Activated CD8-positive, alpha-beta memory T cell treated with anti-CD3 and anti-CD28 coated beads, Interleukin-2, amount 50 U/mL, for 1 hour (primary cell): ENCODE data around the gene SLC13A2.

ENCODE experiments used
- DNase-seq: peaks from one replicate; pipeline ENCODE4 v3.0.0-alpha.2; 2020; ENCODE audit errors: extremely low read depth

SLC13A2 gene

GRCh38 chr17:28492352-28493310 lies 19.2 kb downstream of the SLC13A2 start:
- DNase-seq = no peak

- no peak for DNase-seq
Measured at GRCh38 chr17:28493460-28493859, 20.0 kb downstream of the SLC13A2 start.

GRCh38 chr17:28494445-28495188 lies 21.2 kb downstream of the SLC13A2 start:
- DNase-seq = peak; percentile 24

- DNase-seq = no peak
Measured at GRCh38 chr17:28495635-28496034, 22.2 kb downstream of the SLC13A2 start.

- DNase-seq = no peak
Measured at GRCh38 chr17:28497931-28498330, 24.5 kb downstream of the SLC13A2 start.

- no peak for DNase-seq
Measured at GRCh38 chr17:28498652-28499363, 25.4 kb downstream of the SLC13A2 start.

GRCh38 chr17:28499364-28499664 lies 25.9 kb downstream of the SLC13A2 start:
- no peak for DNase-seq

- no peak for DNase-seq
Measured at GRCh38 chr17:28499684-28500357, 26.4 kb downstream of the SLC13A2 start.

- DNase-seq = no peak
Measured at GRCh38 chr17:28500712-28501379, 27.4 kb downstream of the SLC13A2 start.

GRCh38 chr17:28501421-28502284 lies 28.2 kb downstream of the SLC13A2 start:
- DNase-seq = no peak

GRCh38 chr17:28503420-28503819 lies 30.0 kb downstream of the SLC13A2 start:
- no peak for DNase-seq

- DNase-seq = no peak
Measured at GRCh38 chr17:28505986-28506665, 32.7 kb downstream of the SLC13A2 start, which contains the start of gene FOXN1. Gene FOXN1, plus strand, starts transcription at chr17:28506348. Its CDS starts 17,622 bp downstream, at chr17:28523970.

GRCh38 chr17:28506763-28507487 lies 33.5 kb downstream of the SLC13A2 start:
- no peak for DNase-seq

GRCh38 chr17:28507567-28508203 lies 34.2 kb downstream of the SLC13A2 start:
- DNase-seq = no peak

- no peak for DNase-seq
Measured at GRCh38 chr17:28508211-28508724, 34.8 kb downstream of the SLC13A2 start.

GRCh38 chr17:28509789-28510188 lies 36.3 kb downstream of the SLC13A2 start:
- no peak for DNase-seq

- no peak for DNase-seq
Measured at GRCh38 chr17:28511858-28512461, 38.5 kb downstream of the SLC13A2 start.

- no peak for DNase-seq
Measured at GRCh38 chr17:28513476-28513875, 40.0 kb downstream of the SLC13A2 start.
